Measurements from ENCODE around the gene PRSS21. TPM values are rescaled to one million over a fixed set of nuclear protein-coding genes. Genes with fewer than 3 reads are reported as not detected.

PRSS21 gene
- total and polyA plus RNA-seq, 10 of the 15 experiments (the other 5 are each of a cell fraction or from before 2014, with no cell fraction given) = 5.3 to 73.4 (median 40.1) TPM; not detected in 1

DNA sequence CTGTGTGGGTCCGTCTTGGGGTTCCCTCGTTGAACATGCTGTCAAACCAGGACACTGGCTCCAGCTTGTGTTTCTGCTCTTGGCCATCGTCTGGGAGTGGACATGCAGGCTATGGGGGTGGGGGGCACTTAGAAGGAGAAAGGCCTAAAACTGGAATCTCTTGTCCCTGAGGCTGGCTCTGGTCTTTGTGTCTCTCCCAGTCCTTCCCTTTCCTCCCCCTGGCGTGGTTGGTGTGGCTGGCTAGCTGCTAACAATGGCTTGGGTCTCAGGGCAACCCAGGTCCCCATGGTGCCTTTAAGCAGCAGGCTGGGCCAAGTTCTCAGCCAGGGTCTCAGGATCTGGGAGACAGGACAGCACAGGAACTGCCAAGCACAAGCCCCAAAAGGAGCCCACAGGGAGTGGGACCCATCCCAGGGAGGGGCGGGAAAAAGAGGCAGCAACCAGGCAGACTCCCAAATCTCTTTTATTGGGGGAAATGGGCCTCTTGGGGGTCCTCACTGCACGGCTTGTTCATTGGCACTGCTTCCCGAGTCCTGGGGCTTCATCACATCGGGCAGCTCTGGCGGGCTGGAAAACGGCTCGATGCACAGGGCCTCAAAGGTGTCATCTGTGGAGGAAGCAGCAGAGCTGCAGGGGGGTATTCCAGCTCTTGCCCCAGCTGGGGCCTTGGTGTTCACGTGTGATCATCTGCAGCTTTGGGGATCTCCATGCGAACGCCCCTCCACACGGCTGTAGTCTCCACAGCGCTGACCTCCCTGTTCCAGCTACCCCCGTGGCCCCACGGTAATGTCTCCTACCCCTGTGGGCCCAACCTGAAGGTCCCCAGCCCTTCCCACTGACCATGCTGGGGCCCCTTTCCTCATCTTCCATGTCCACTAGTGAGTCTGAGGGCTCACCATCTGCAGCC, 45.3 kb upstream of the PRSS21 start:
- Histone ChIP-seq H3K36me3 (ENCODE audit: control insufficient read depth in 2 of 2, insufficient read depth in 2 of 2, low read length in 1 of 2) (peaks cover 36% of the 10 kb centered on the region in 2 experiments; a peak in 3 of 4 replicates), H3K27ac (ENCODE audit: control insufficient read depth, insufficient read depth) (no peak overlapping the region), H3K4me2 (ENCODE audit: control insufficient read depth, insufficient read depth) (no peak overlapping the region), H2AFZ (ENCODE audit: control insufficient read depth, low read depth, low read length) (no peak overlapping the region), H4K20me1 (ENCODE audit: control insufficient read depth, insufficient read depth) (no peaks in the 10 kb centered on the region; the same call in 1 of the 2 replicates), H3K27me3 (replicated peaks in 1 of 2; ENCODE audit: control insufficient read depth in 2 of 2, insufficient read depth in 2 of 2, low read length in 1 of 2) (no peaks in the 10 kb centered on the region), H3K9me3 (replicated peaks; ENCODE audit: control insufficient read depth, insufficient read depth, low read length) (no peaks in the 10 kb centered on the region), H3K9ac (ENCODE audit: control insufficient read depth, insufficient read depth, low read length) (no peak overlapping the region), H3K4me3 (no peak overlapping the region), H3K79me2 (ENCODE audit: control insufficient read depth, insufficient read depth, low read length) (peaks cover 16% of the 10 kb centered on the region), H3K4me1 (ENCODE audit: control insufficient read depth, insufficient read depth, low read length) (no peaks in the 10 kb centered on the region)
- ATAC-seq (no peak), FAIRE-seq (no peak), DNase-seq (ENCODE audit: low read depth, low spot score) (no peak)
- 80% methylated on average over 17 of the region's 18 CpGs for WGBS (ENCODE audit: insufficient coverage, insufficient replicate concordance, low lambda C conversion rate, missing lambda C conversion rate)
- in situ Hi-C loops (cut with MboI) = no loop called here
- intact Hi-C loops (cut with micrococcal nuclease; ENCODE audit: unreplicated experiment) = no loop called here
- no TSS peak for BruUV-seq (replicated peaks)
- SMC1A ChIA-PET (ENCODE audit: uncharacterized antibody, unreplicated experiment) = interaction anchor here (0.7 kb wide), 1 partner anchor 636 kb away, joined by 3 read pairs; the partner anchor contains the start of gene PKD1
- RAD21 ChIA-PET (ENCODE audit: unreplicated experiment) = no interaction called here
- TF ChIP-seq POLR2AphosphoS2 (IDR thresholded peaks at IDR 0.05; ENCODE audit: low read depth, low read length) (peak; percentile 59; the same call in 1 of the 2 replicates), SMAD5 (IDR thresholded peaks at IDR 0.05; ENCODE audit: low read depth) (0 out of 2 replicates have a peak, but pooled peaks have one; percentile 30), BACH1 (IDR thresholded peaks at IDR 0.05; ENCODE audit: borderline replicate concordance) (0 out of 2 replicates have a peak, but pooled peaks have one; percentile 26), CBX3 (IDR thresholded peaks at IDR 0.05; ENCODE audit: borderline replicate concordance, low read depth) (no peak), CREM (IDR thresholded peaks at IDR 0.05; ENCODE audit: low read depth) (no peak), MYC (IDR thresholded peaks at IDR 0.05; ENCODE audit: insufficient read depth, insufficient read length, insufficient replicate concordance, low read length, severe bottlenecking) (no peak), ZBED1 (IDR thresholded peaks at IDR 0.05; ENCODE audit: borderline replicate concordance) (peak; percentile 36; the same call in 1 of the 2 replicates), POLR2AphosphoS5 (IDR thresholded peaks at IDR 0.05; ENCODE audit: low read length) (peak; percentile 52), POLR2A (IDR thresholded peaks at IDR 0.05; ENCODE audit: low read depth, low read length) (peak; percentile 49; the same call in 1 of the 2 replicates)
- CTCF ChIA-PET = no interaction called here
- POLR2A ChIA-PET = no interaction called here

Data from GM12878 (cell line).